Kidney (tissue), 14 donors: Measurements from ENCODE around the gene ACTN3. TPM values are rescaled to one million over a fixed set of nuclear protein-coding genes. Genes with fewer than 3 reads are reported as not detected.

Source experiments
- DNase-seq, 5 donors: peaks; one replicate each; pipeline ENCODE4 v3.0.0-alpha.2; 2013 to 2020
- FAIRE-seq: peaks from 2 replicates; lab custom pipeline; 2012; peaks lifted over from hg19 to GRCh38; lab: Jason Lieb, UNC
- H3K27ac ChIP-seq, 2 donors: one replicate each; pipeline ENCODE4 v1.7.0; 2013; ENCODE audit warnings: low read depth in 2 of 2, low read length in 2 of 2, inconsistent platforms in 1 of 2
- H3K27me3 ChIP-seq: one replicate; pipeline ENCODE4 v1.7.1; 2013; ENCODE audit warnings: low read length, inconsistent platforms; ENCODE audit not compliant: control insufficient read depth, insufficient read depth
- H3K36me3 ChIP-seq, 3 donors: one replicate each; pipeline versions ENCODE4 v1.7.0 to v1.7.1; 2013; ENCODE audit warnings: low read length in 3 of 3, control low read depth in 1 of 3, inconsistent platforms in 1 of 3; ENCODE audit not compliant: insufficient read depth in 3 of 3, control insufficient read depth in 2 of 3
- H3K4me1 ChIP-seq, 3 donors: one replicate each; pipeline versions ENCODE4 v1.7.0 to v1.7.1; 2013; ENCODE audit warnings: low read length in 3 of 3, inconsistent platforms in 1 of 3, low read depth in 1 of 3; ENCODE audit not compliant: control insufficient read depth in 2 of 3, insufficient read depth in 2 of 3
- H3K4me3 ChIP-seq, 3 donors: one replicate each; pipeline versions ENCODE4 v1.7.0 to v1.8.1; 2013; ENCODE audit warnings: low read length in 3 of 3, control low read depth in 1 of 3, inconsistent platforms in 1 of 3
- H3K9ac ChIP-seq, 3 donors: one replicate each; pipeline versions ENCODE4 v1.7.0 to v1.7.1; 2013; ENCODE audit warnings: low read length in 3 of 3, control low read depth in 1 of 3, inconsistent platforms in 1 of 3
- H3K9me3 ChIP-seq, 3 donors: one replicate each; pipeline versions ENCODE4 v1.7.0 to v1.7.1; 2013; ENCODE audit warnings: low read length in 3 of 3, control low read depth in 1 of 3, inconsistent platforms in 1 of 3; ENCODE audit not compliant: control insufficient read depth in 2 of 3, insufficient read depth in 1 of 3
- intact Hi-C: fragments of 100-400 bp; cut with DNase I; formaldehyde crosslinking; loops from one replicate; pipeline ENCODE4 v1.11.1; 2022
- polyA plus RNA-seq: library from polyadenylated mRNA; stranded (reverse); fragments of 350-450 nt; fragmentation: Illumina TruSeq; extraction: RNeasy Lipid Tissue Mini Kit (QIAGEN cat#74804); gene quantifications from one replicate; pipeline ENCODE4 v1.2.3, GENCODE V29; 2014; ENCODE audit warnings: low read depth, low replicate concordance; ENCODE audit not compliant: insufficient read depth
- total RNA-seq: library from RNA; stranded (reverse); fragmentation: NEBNext Ultra II Directional; extraction: Animal tissue kit (Norgen Biotek cat#: 25700); gene quantifications from one replicate; pipeline ENCODE4 v1.2.1, GENCODE V29; 2021
- TF ChIP-seq, protein P1 (sequence below): IDR thresholded peaks from 3 replicates; pipeline ENCODE4 v1.5.1; 2012; ENCODE audit warnings: mild to moderate bottlenecking, moderate library complexity, borderline replicate concordance; ENCODE audit not compliant: insufficient read depth; ENCODE audit errors: extremely low read depth
- donor health status: control.
- donor health status: control.
- donor health status: control.
- donor health status: control.
- donor health status: control.
- donor health status: DM: yes; HTN: yes; CAD: no.
- donor health status: Normal renal cell carcinoma (clear cell type).

The ACTN3 gene
- total and polyA plus RNA-seq, 2 donors from 2014 or later: 0.16 TPM; not detected in 1

DNA sequence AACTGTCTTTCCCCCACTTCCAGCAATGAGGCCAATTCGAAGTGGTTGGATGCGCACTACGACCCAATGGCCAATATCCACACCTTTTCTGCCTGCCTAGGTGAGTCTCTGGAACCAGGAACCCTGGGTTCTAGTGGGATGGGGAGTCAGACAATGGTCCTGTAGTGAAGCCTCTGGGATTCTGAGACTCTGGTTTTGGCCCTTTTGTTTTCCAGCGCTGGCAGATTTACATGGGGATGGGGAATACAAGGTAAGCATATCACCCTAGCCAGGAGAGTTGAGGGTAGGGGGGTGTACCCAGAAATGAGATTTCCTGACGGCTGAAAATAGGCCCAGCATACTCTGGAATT is 35.7 kb upstream of the ACTN3 start:
- no peaks in the 10 kb centered on the region for H3K9me3 ChIP-seq
- peak overlapping the region; percentile 81 to 100 (median 99) for H3K4me3 ChIP-seq
- FAIRE-seq: no peak
- peaks cover 0 to 11% (median 8%) of the 10 kb centered on the region in 3 donors for H3K4me1 ChIP-seq
- TF ChIP-seq, protein P1, sequence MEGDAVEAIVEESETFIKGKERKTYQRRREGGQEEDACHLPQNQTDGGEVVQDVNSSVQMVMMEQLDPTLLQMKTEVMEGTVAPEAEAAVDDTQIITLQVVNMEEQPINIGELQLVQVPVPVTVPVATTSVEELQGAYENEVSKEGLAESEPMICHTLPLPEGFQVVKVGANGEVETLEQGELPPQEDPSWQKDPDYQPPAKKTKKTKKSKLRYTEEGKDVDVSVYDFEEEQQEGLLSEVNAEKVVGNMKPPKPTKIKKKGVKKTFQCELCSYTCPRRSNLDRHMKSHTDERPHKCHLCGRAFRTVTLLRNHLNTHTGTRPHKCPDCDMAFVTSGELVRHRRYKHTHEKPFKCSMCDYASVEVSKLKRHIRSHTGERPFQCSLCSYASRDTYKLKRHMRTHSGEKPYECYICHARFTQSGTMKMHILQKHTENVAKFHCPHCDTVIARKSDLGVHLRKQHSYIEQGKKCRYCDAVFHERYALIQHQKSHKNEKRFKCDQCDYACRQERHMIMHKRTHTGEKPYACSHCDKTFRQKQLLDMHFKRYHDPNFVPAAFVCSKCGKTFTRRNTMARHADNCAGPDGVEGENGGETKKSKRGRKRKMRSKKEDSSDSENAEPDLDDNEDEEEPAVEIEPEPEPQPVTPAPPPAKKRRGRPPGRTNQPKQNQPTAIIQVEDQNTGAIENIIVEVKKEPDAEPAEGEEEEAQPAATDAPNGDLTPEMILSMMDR: no peak
- no peaks in the 10 kb centered on the region for H3K27me3 ChIP-seq
- no peak for DNase-seq
- peaks cover 0 to 5% (median 5%) of the 10 kb centered on the region in 3 donors for H3K36me3 ChIP-seq
- no peak overlapping the region for H3K27ac ChIP-seq
- intact Hi-C loops: no loop called here
- peak overlapping the region; percentile 56 to 95 (median 71) for H3K9ac ChIP-seq

DNA sequence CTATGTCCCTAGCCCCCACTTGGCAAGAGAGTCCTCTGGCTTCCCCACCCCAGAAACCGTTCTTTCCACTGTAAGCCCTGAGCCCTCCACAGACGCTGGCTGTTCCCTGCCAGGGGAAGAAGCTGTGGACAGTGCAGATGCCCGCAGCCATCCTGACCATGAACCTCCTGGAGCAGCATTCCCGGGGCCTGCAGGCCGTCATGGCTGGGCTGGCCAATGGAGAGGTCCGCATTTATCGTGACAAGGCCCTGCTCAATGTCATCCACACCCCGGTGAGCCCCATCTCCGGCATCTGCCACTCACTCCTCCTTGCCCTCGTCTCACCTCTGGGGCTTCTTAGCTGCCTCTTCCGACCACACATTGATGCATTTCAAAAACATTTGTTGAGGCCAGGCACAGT is 23.1 kb upstream of the ACTN3 start:
- peaks cover 2 to 20% (median 20%) of the 10 kb centered on the region in 3 donors for H3K36me3 ChIP-seq
- no peak overlapping the region for H3K27ac ChIP-seq
- no peaks in the 10 kb centered on the region for H3K27me3 ChIP-seq
- no peaks in the 10 kb centered on the region for H3K9me3 ChIP-seq
- H3K9ac ChIP-seq: no peak overlapping the region
- no peak overlapping the region for H3K4me3 ChIP-seq
- TF ChIP-seq, protein P1: no peak
- no peaks in the 10 kb centered on the region for H3K4me1 ChIP-seq
- no peak for FAIRE-seq
- intact Hi-C loops: no loop called here
- peak in 1 of 5 donors; percentile 42 for DNase-seq

DNA sequence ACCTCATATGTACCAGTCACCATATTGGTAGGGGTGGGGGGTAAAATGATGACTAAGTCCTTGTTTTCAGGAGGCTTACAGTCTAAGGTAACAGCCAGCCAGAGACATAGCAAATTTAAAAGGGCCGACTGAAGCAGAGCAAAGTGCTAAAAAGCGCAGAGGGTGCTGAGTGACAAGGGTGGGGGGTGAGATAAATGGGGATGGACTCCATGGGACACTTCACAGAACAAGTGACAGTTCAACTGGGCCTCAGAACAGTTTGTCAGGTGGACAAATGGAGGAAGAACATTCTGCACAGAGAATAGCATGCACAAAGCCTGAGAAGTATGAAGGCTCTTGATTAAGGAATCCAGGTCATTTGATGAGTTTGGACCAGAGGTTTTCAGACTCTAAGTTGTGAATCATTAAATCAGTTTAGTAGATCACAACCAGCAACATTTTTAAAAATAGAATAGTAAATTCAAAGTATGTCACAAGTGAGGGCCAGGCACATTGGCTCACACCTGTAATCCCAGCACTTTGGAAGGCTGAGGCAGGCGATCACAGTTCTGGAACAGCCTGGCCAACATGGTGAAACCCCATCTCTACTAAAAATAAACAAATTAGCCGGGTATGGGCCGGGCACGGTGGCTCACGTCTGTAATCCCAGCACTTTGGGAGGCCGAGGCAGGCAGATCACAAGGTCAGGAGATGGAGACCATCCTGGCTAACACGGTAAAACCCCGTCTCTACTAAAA is 22.2 kb upstream of the ACTN3 start:
- FAIRE-seq: no peak
- H3K27me3 ChIP-seq: no peaks in the 10 kb centered on the region

More for the DNA sequence above, 22.2 kb upstream of the ACTN3 start:
- no peak overlapping the region for H3K4me3 ChIP-seq
- H3K9me3 ChIP-seq: no peaks in the 10 kb centered on the region
- no peaks in the 10 kb centered on the region for H3K4me1 ChIP-seq
- H3K27ac ChIP-seq: no peak overlapping the region
- peaks cover 2 to 18% (median 18%) of the 10 kb centered on the region in 3 donors for H3K36me3 ChIP-seq
- H3K9ac ChIP-seq: no peak overlapping the region
- TF ChIP-seq, protein P1: no peak
- intact Hi-C loops: no loop called here
- DNase-seq: no peak
